GM21390 (cell line): ENCODE data around the gene LAMTOR1.
"Not testable (repeated sequence)": the region's sequence is repeated elsewhere in the genome, so short reads cannot be mapped to it uniquely, and the experiment has no call there.

Experiments used
- ATAC-seq: cut with Tn5 transposase; IDR thresholded peaks from one replicate; pipeline ENCODE4 v1.9.1; 2021; ENCODE audit not compliant: unreplicated experiment

Gene LAMTOR1

DNA sequence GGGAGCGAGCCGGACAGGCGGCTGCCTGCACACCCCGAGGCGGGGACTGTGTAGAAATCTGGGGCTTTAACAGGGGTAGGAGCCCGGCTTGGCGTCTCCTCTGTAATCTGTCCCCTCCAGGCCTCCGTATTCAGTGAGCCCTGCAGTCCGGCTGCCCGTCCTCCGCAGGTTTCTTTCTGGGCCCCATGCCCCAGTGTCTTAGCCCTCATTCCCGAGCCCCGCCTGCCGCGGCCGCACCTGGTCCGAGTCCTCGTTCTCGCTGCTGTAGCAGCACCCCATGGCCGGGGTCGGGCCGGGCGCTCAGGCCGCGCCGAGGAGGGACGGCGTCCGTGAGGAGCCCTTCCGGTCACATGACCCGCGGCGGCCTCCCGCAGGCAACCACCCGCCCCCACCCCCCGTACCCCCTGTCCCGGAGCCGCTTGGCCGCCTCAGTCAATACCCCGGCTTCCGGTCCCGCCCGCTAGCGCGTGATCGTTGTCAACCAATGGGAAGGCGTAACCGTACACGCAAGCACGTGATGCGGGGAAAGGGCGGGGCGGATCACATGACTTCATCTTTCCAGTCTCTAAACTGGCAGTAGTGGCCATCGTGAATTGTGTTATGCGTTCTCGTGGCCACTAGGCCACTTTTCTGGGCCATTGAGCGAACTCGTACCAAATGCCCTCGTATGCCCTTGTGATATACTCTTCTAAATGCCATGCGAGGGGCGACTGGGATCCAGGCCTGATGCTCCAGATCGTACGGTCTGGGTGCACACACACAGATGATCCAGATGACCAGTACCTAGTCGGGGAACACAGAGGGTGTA is at the start of gene LAMTOR1:
Gene LAMTOR1 (minus strand): TSS at position 352 of the 808 bp plus-strand sequence. CDS start 73 bp downstream, at position 279.
- ATAC-seq: peak; percentile 78

DNA sequence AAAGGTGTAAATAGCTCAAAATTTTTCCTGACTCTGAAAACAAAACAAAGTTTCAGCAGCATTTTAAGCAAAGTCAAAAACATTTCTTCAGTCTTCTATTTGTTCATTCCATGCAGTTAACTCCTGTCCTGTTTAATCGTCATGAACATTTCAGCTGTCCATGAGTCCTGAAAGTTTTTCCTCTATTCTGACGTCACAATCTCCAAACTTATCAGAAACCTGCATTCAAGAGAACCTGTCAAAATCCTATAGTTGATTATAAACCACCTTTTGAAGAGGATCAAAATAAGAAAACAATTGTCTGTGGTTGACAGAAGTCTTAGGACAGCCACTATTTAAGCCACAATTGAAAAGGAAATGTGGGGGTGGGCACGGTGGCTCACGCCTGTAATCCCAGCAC is 47.8 kb upstream of the LAMTOR1 start:
- ATAC-seq: no peak

DNA sequence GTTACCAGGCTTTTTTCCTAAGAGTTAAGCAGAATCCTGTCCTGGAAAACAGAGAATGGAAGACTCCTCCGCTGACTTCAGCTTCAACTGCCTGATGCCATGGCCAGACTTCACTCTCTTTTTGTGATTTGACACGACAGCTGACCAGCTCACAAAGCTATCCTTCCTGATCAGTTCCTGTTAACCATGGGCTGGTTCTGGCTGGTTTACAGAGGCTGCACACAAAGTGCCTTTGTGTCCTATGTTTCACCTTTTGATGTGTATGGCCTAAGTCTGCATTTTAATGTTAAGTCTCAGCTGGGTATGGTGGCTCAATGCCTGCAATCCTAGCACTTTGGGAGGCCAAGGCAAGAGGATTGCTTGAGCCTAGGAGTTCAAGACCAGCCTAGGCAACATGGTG is 43.5 kb upstream of the LAMTOR1 start:
- ATAC-seq: no peak

DNA sequence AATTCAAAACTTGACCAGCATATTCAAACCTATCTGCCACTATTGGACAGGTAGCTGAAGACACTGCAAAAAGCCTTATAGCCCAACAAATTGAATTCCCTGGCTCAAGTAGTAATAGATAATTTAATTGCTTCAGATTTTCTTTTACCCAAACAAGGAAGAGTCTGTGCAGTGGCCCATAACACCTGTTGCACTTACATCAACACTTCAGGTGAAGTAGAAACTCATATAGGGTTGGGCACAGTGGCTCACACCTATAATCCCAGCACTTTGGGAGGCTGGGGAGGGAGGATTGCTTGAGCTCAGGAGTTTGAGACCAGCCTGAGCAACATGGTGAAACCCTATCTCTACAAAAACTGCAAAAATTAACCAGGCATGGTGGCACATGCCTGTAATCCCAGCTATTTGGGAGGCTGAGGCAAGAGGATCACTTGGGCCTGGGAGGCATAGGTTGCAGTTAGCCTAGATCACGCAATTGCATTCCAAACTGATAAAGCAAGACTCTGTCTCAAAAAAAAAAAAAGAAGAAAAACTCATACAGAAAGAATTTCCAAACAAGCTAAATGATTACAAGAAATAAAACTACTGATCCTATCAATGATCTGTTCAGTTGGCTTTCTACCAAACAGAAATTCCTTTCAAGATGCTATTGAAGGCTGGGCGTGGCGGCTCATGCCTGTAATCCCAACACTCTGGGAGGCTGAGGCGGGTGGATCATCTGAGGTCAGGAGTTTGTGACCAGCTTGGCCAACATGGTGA is 41.9 kb upstream of the LAMTOR1 start:
- no peak for ATAC-seq

DNA sequence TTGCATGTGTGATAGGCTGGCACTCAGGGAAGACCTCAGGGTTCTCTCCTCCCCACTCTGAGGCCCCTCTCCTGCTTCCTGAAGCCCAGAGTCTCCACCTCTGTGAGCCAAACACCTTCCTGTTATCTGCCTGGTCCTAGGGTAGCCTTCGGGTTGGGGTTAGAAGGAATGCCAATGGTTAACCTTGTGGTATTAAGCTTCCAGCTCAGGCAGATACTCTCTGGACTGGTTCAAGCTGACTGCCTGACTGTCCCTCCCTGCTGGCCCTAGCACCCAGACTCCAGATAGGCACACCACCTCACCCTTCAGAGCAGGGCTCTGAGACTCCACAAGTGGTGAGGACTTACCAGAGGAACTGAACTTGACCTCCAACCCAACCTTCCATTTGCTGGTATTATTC is 39.4 kb upstream of the LAMTOR1 start:
- ATAC-seq: not testable (repeated sequence)

DNA sequence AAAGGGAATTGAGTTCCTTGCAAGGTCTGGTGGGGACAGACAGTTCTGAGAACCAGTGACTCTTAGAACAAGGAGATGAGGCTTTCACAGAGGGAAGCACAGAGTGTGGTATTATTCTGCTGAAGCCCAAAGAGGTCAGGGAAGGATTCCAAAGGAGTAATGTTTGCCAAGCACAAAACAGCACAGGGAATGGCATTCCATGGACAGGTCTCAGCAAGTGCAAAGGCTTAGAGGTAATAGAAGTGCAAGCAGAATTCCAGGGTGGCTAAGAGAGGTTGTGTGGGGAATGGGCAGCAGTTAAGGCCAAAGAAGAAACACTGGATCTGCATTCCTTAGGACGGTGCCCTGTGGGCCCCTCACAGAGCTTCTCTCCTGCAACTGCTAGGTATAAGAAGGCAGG is 39.0 kb upstream of the LAMTOR1 start:
- not testable (repeated sequence) for ATAC-seq

DNA sequence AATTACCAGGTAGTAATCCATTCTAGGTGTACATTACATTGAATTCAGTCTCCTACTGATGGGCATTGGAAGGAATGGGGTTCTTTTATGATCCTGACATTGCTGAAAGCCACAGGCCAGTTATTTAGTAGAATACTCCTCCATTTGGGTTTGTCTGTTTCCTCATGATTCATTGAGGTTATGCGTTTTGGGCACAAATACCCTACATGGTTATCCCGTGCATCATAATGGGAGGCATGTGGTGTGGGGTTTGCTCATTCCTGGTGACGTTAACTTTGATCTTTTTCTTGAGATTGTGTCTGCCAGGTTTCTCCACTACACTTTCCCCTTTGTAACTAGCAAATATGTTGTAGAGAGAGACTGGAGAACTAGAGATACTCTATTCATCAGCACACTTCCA is 38.0 kb upstream of the LAMTOR1 start:
- no peak for ATAC-seq

DNA sequence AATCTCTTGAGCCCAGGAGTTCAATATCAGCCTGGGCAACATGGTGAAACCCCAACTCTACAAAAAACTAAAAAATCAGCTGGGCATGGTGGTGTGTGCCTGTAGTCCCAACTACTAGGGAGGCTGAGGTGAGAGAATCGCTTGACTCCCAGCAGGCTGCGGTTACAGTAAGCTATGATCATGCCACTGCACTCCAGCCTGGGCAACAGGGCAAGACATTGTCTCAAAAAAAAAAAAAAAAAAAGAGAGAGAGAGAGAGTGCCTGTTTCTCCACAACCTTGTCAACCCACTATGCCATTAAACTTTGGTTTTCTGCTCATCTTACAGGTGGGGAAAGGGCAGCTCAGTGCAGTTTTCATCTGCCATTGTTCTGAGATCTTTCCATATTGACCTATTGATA is 37.6 kb upstream of the LAMTOR1 start:
- no peak for ATAC-seq

DNA sequence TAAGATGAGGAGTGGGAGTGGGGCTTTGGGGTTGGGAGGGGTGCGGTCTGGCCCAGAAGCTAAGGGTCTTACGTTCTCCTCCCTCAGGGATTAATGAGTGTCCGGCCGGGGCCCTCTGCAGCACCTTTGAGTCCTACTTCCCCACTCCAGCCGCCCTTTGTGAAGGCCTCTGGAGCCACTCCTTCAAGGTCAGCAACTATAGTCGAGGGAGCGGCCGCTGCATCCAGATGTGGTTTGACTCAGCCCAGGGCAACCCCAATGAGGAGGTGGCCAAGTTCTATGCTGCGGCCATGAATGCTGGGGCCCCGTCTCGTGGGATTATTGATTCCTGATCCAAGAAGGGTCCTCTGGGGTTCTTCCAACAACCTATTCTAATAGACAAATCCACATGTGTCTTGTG is 36.4 kb upstream of the LAMTOR1 start:
- ATAC-seq: no peak

DNA sequence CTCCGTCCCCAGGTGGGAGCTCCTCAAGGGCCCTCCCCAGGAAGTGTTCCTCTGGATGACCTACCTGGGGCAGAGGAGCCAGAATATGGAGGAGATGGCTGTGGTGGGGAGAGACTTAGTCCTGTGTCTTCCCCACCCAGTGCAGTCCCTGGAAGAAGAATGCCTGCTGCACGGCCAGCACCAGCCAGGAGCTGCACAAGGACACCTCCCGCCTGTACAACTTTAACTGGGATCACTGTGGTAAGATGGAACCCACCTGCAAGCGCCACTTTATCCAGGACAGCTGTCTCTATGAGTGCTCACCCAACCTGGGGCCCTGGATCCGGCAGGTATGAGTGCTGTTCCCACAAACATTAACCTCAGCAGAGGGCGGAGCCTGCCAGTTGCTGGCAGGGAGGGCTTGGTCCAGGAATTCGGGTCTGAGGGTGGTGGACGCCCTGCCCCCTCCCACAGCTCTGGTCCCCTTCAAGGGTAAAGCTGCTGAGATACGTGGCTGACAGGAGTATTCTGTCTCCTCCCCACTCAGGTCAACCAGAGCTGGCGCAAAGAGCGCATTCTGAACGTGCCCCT is 35.8 kb upstream of the LAMTOR1 start:
- no peak for ATAC-seq

DNA sequence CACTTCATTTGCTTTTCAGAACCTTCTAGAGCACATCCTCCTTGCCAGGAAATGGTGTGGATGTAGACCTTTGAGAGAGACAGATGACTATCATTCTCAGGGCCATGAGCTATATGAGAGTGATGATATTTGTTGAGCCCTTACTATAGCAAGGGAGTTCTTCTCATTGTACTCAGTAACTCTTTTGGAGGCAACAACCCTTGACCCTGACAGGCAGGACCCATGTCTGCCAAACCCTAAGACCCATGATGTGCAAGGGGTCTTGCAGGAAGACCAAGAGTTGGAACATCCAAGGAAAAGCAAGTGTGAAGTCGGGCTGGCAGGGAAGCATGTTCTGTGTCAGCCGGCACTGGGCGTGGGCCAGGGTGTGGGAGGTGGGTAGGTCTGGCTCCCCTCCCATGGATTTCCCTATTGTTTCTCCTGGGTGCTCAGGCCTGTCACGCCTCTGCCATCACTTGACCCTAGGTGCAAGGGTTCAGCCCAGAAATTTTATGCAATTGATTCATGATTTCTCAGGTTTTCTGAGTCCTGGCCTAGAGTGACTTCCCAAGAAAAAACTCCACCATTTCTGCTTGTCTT is 33.7 kb upstream of the LAMTOR1 start:
- no peak for ATAC-seq

DNA sequence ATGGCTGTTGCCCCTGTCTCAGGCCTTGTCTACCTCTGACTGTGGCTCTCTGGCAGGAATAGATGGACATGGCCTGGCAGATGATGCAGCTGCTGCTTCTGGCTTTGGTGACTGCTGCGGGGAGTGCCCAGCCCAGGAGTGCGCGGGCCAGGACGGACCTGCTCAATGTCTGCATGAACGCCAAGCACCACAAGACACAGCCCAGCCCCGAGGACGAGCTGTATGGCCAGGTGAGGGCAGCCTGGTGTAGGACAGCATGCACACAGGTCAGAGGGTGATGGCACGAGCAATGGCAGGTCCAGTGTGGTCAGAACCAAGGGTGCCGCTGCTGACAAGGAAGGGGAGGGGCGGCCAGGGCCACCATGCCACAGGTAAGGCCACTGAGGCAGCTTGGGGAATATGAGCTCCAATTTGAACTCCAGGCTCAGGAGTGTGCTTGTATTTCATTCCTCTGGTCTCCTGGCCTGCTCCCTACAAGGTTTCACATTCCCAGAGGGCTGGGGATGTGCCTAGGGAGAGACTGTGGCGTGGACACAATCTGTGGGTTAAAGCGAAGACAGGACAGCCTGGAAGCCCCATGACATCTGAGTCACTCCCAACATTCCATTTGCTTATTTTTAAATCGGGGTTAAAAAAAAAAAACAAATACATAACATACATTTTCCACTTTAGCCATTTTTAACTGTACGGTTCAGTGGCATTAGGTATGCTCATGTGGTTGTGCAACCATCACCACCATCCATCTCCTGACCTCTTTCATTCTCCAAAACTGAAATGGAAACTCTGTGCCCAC is 33.0 kb upstream of the LAMTOR1 start:
- no peak for ATAC-seq

DNA sequence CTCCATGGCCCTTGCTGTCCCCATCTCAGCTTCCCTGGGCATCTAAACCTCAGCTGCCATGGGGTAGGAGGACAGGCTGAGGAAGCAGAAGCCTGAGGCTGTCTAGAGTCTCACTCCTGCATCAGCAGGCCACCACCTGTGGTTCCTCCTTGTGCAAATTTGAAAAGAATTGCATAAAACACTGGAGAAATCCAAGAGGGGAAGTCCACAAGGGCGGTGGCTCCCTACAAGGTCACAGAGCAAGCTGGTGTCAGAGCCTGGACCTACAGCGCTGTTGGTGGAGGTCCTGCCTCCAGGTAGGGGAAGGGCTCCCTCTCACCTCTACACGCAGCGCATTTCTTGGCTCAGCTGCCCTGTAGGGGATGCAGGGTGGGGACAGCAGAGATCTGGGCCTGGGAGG is 32.4 kb upstream of the LAMTOR1 start, which contains the start of gene FOLR3:
Gene FOLR3 (plus strand): TSS at position 253 of the 400 bp plus-strand sequence. CDS start 228 bp downstream, outside the sequence.
- ATAC-seq: not testable (repeated sequence)

DNA sequence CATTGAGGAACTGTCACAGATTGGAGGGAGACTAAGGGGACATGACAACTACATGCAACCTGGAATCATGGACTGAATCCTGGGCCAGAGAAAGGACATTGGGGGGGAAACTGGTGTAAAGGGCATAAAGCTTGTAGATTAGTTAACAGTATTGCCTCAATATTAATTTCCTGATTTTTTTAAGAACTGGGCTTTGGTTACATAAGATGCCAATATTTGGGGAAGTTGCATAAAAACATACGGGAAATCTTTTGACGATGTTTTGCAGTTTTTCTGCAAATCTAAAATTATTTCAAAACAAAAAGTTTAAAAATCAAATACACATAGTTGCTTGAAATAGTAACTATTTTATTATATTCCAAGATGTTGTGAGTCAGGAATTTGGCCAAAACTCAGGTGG is 29.5 kb upstream of the LAMTOR1 start:
- no peak for ATAC-seq

DNA sequence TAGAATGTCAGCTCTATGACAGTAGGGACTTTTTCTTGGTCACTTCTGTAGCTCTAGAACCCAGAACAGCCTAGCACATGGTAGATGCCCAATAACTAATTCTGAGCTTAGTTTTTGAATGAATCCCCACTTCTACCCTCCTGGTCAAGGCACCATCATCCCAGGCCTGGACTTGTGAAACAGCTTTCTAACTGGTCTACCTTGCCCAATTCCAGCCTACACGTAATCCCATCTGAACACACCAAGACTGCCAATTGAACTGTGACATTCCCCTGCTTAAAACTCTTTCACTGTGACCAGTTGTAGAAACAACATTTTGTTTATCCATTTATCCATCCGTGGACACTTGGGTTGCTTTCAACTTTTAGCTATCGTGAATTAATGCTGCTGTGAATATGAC is 26.3 kb upstream of the LAMTOR1 start:
- ATAC-seq: no peak

DNA sequence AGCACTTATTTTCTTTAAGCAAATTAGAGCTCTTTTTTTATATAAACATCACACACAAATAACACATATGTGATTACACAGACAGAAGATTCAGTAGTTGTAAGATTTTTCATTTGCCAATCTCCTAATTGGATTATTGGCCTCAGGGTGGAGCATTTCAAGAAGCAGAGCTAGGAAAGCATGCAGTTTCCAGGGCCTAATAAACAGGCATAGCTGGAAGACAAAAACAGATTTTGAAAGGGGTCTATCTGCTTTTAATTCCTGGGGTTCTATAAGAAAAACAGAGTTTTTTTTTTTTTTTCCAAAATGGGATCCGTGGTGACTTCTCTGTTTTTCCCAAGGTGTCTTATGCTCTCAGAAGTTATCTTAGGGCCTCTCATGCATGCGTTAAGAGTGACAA is 24.8 kb upstream of the LAMTOR1 start:
- ATAC-seq: no peak

DNA sequence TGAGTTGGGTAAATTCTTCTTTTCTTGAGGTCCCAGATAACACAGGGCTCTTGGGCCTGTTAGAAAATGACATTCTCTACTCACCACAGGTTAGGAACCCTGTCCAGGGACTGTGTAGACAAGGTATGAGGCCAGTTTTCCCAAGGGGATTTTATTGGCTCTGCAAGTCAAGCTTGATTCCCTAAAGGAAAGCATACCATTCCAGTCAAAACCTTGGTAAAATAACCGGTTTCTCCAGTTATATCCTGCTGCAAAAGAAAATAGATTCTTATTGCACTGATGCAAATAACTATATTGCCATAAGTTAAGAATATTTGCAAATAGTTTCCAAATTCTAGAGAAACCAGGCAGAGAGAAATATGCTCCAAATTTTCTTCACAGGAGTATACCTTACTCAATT is 22.9 kb upstream of the LAMTOR1 start:
- ATAC-seq: no peak

DNA sequence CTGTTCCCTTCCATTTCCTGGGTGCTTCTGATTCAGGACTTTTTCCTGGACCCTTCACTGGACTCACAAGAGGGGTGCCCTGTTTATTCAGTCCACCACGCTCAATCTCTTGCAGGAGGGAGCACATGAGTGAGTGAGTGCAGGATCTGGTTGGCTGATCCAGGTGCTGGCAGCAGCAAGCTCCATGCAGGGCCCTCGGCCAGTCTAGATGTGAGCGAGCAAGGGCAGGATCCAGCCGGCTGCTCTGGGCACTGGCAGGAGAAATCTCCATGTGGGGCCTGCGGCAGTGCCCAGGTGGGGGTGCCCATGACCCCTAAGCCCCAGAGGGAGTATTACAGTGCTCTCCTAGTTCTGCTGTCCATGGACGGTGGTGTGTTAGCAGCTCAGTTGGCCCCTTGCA is 20.9 kb upstream of the LAMTOR1 start:
- no peak for ATAC-seq

DNA sequence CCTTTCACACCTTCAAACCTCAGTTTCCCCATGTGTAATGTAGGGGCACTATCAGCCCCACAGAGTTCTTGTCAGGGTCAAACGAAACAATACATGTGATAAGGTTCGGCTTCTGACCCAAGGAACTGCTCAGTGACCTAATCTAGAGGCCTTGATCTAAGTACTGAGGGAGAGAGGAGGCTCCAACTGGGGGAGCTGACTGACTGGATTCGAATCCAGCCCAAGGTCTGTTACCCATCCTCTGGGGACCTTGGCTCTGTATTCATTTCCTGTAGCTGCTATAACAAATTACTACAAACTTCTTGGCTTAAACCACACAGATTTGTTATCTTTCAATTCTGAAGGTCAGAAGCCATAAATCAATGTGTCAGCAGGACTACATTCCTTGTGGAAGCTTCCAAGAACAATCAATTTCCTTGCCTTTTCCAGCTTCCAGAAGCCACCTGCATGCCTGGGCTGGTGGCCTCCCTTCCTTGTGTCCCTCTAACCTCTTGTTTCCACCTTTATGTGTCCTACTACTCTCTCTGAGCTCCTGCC is 20.1 kb upstream of the LAMTOR1 start:
- ATAC-seq: no peak

DNA sequence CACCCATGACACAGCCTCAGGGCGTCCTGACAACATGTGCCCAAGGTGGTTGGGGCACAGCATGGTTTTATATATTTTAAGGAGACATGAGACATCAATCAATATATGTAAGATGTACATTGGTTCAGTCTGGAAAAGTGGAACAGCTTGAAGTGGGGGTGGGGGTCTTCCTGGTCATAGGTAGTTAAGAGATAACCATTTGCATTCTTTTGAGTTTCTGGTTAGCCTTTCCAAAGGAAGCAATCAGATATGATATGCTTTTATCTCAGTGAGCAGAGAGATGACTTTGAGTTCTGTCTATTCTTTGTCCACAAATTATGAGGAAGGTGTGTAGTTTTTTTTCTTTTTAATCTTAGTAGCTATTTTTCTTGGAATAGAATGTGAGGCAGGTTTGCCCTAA is 19.5 kb upstream of the LAMTOR1 start:
- ATAC-seq: no peak
